ENCODE measurements around the gene CDH23.

Gene CDH23

DNA sequence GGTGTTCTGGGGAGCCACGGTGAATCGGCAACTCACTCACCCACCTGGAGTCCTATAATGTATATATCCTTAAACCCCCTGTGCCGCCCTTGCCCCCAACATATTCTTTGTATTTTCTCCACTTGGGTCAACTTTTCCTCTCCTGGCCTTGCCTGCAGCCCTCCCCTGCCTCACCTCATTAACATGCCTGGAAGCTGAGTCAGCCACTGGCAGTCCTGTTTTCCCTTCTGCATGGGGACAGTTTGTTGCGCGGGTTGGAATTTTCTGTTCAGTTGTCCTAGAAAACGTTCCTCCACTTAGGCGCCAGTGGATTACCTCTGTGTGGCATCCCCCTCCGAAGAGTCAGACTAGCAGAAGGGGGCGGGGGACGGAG, 225.4 kb downstream of the CDH23 start:
- DNase-seq (ENCODE audit: low read depth): no peak

DNA sequence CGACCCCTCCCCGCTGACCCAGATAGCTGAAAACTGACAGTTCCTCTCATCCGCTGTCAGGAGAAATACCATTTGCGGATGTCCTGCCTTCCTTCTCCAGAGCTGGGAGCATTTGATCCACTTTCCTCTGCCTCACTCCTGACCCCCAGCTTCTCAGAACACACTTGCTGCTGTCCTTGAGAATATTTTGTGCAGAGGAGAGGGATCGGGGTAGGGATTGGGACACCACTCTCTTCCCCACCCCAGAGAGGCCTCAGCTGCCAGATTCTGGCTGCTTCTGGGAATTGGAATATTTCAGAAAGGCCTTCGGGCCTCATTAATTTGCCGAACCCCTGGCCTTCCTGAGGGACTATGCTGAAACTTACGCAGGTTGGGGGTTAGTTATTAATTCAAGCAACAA, 225.9 kb downstream of the CDH23 start:
- DNase-seq (ENCODE audit: low read depth): no peak

GRCh38 chr10:71623098-71623985, 226.6 kb downstream of the CDH23 start:
- DNase-seq (ENCODE audit: low read depth): no peak

DNA sequence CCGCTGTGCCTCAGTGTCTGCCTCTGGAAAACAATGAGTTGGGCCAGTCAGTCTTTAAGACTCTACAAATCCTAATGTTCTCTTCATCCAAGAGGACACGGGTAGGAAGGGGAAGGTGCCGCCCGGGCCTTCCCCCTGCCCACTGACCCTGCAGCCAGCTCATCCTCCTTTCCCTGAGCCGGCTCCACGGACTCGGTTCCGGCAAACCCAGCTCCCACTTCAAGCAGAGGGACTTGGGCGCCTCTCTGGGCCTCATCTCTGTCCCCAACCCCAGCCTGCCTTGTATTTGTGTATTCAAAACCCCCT, 227.2 kb downstream of the CDH23 start:
- no peak for DNase-seq (ENCODE audit: low read depth)

GRCh38 chr10:71625445-71626175, 228.9 kb downstream of the CDH23 start:
- no peak for DNase-seq (ENCODE audit: low read depth)

DNA sequence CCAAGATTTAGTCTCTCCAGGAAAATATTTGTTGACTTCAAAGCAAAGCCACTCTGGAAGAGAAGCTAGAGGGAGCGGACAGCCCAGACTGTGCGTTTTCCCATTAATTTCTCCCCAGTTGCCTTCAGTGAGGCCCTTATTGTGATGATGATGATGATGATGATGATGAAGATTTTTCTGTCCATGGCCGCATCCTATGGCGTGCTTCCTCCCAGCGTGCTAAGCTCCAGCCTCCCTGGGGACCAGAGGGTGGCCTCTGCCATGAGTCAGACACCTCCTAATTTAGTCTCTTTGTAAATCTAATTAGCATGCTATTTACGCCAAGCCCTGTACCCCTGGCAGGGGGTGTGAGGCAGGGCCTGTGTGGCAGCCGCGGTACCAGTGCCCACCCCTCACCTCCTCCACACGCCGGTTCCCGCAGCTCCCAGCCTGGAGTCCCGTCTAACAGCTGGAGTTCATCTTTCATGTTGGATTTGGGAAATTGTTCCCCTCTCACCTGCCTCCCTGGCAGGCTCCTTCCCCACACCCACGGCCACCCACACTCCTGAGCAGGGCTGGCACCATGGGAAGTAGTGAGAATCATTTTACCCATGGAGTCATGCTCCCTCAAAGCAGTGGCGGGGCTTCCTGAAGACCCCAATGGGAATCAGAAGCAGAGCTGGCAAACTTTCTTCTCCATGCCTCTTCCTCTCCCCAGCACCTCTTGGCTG, 230.7 kb downstream of the CDH23 start:
- no peak for DNase-seq (ENCODE audit: low read depth)

GRCh38 chr10:71627956-71628355, 231.2 kb downstream of the CDH23 start:
- no peak for DNase-seq (ENCODE audit: low read depth)

DNA sequence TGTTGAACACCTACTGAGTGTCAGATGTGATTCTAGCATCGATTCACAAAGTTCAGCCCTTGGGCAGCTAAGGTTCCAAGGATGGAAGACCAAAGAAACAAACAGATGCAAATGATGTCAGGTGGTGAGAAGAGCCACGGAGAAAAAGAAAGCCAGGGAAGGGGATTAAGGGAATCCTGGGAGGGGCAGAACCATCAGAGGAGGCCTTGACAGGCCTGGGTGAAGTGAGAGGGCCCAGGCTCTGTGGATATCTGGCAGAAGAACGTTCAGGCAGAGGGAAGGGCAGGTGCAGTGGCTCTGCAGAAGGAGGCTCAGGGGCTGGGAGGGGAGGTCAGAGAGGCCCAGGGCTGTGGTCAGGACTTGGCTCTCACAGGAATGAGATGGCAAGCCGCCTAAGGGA, 232.4 kb downstream of the CDH23 start:
- DNase-seq (ENCODE audit: low read depth): no peak

DNA sequence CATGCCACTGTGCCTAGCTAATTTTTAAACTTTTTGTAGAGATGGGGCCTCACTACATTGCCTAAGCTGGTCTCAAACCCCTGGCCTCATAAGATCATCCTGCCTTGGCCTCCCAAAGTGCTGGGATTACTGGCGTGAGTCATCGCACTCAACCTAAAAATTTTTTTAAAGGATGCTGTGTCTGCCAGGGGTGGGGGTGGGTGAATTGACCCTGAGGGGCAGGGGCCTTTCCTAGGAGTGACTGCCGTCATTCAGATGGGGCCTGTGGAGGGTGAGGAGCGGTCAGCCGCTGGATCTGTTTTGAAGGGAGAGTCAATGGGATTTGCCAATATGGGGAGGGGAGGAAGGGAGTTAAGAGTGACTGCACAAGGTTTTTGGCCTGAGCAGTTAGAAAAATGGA, 233.4 kb downstream of the CDH23 start:
- no peak for DNase-seq (ENCODE audit: low read depth)

- no peak for DNase-seq (ENCODE audit: low read depth)
Measured at GRCh38 chr10:71631007-71631861, 234.5 kb downstream of the CDH23 start.

DNA sequence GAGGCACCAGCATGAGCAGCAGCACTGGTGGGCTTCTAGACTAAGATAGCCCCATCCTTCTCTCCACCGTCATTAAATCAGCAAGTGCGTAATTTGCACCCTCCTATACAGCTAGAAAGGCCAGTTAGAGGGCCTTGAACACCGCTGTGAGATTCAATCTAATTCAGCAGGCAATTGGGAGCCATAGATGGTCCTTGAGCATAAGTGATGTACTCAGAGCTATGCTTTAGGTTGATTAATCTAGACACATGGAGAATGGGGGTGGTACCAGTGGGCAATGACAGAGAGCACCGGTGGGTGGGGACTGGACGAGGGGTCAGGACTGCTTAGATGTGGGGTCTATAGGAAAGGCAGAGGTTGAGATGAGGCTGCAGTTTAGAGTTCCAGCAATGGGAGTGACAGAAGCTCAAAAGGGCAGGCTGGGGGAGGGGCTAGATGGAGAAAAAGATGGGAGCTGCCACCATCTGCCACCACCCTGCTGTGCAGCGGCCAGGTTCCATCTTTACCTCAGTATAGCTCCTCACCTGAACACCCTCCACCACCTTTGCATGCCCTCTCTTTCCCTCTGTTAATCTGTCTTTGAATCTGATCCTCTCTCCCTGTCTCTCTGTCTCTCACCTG, 235.6 kb downstream of the CDH23 start:
- no peak for DNase-seq (ENCODE audit: low read depth)

DNA sequence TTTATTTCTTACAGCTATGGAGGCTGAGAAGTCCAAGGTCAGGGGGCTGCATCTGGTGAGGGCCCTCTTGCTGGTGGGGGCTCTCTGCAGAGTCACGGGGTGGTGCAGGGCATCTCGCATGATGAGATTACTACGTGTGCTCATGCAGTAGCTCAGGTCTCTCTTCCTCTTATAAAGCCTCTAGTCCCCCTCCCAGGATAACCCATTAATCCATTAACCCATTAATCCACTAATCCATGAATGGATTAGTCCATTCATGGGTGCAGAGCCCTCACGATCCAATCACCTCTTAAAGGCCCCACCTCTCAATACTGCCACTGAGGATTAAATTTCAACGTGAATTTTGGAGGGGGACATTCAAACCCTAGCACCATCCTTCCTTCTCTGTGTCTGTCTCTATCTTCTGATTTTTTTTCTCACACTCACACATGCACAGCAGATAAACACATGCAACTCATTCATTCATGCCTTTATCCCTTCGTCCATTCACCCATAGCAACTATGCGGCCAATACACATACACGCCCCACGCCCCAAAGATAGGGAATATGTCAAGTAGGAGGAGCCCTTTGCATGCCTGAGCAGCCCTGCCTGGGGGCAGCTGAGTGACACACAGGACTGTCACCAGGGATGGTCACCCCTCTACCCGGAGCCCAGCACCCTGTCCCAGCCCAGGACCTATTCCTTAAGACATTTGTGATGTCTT, 236.3 kb downstream of the CDH23 start:
- no peak for DNase-seq (ENCODE audit: low read depth)

- DNase-seq (ENCODE audit: low read depth): no peak
Measured at GRCh38 chr10:71633920-71634319, 237.2 kb downstream of the CDH23 start.

- no peak for DNase-seq (ENCODE audit: low read depth)
Measured at GRCh38 chr10:71634531-71635164, 237.9 kb downstream of the CDH23 start.

DNA sequence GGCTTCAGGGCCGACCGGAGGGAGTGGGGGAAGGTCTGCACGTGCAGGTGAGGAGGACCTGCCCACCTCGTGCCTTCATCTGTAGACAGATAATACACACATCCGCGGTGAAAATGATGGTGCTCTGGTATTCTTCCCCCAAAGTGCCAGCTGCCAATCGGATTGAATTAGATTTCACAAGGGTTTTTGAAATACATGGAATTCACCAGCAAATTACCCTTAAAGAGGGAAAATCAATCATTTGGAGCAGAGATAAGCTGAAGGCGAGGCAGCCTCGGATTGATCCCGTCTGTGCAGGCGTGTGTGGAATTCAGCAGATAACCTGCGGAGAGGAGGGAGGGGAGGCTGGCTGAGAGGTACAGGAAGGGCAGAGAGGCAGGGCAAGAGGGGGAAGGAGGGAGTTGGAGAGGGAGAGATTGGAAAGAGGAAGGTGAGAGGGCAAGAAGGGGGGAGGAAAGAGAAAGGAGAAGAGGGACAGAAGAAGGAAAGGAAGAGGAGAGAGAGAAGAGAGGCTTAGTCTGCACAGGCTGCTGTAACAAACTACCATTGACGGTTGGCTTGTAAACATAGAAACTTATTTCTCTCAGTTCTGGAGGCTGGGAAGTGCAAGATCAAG, 238.6 kb downstream of the CDH23 start:
- no peak for DNase-seq (ENCODE audit: low read depth)

DNA sequence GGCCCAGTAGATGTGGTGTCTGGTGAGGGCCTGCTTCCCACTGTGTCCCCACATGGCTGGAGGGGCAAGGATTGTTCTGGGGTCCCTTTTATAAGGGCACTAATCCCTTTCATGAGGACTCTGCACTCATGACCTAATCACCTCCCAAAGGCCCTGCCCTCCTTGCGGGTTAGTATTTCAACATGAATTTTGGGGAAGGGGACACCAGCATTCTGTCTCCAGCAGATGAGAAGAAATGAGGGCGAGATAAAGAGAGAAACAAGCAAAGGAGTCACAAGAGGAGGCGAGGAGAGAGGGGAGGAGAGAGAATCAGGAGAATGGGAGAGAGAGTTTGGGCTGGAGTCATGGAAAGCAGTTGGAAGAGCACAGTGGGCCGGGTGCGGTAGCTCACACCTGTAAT, 239.1 kb downstream of the CDH23 start:
- no peak for DNase-seq (ENCODE audit: low read depth)

DNA sequence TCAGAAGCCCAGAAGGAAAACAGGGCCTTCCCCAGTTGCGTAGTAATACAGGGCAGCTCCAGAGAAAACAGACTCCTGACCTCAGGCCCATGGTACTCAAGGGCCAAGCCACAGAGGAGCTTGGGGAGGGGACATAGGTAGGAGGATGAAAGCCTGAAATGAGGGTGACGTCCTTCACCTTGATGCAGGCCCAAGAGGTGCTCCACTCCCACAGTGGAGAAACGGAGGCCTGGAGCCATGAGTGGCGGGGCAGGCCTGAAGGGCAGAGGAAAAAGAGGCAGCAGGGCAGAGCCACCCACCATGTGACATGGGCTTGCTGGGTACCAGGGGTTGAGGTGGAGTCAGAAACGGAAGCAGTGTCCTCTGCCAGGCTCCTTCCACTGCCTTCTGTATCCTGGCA, 239.9 kb downstream of the CDH23 start:
- no peak for DNase-seq (ENCODE audit: low read depth)

DNA sequence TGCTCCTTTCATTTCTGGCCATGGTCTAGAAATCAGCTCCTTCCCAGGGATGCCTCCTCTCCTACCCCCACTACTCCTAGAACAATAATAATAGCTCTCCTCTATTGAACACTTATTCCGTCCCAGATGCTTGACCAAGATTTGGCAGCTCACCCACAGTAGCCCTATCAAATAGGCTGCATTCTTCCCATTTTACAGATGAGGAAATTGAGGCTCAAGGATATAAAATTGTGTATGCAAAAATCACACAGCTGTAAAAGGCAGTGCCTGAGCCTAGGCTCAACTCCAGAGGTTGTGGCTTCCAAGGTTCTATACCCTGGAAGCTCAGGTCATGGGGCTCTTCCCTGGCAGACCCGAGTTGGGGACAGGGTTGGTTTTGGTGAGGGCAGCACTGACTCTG, 240.6 kb downstream of the CDH23 start:
- DNase-seq (ENCODE audit: low read depth): no peak

DNA sequence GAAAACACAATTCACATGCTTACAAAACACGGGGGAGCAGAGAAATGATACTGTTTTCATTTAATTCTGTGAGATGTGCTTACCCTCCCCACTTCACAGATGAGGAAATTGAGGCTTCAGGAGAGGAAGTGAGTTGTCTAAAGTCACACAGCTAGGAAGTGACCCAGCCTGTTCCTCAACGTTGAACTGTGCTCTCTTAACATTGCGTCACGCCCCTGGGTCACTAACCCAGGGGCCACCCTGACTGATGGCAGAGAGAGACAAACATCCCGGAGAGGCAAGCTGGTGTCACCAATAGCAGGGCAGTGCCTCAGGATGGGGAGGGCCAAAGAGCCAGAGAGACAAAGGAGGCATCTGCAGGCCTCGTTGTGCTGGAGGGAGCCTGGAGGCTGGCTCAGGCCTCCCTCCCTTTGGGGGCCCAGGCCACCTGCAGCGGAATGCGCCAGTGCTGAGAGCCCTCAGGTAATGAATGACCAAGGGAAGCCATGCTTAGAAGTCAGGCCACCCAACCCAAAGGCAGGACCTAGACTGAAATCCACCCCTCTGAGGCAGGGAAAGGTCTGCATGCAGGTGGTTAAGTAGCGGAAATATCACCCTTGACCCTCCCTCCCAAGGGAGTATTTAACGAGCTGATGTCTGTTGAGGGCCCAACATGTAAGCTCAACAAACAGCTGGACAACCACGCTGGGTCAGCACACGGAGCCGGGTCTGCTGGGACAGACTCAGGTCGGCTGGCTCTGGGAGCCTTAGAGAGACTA, 241.5 kb downstream of the CDH23 start:
- no peak for DNase-seq (ENCODE audit: low read depth)
